OCI-LY3 (cell line): Measurements from ENCODE around the gene KRTAP10-8.
"Not testable (repeated sequence)": the region's sequence is repeated elsewhere in the genome, so short reads cannot be mapped to it uniquely, and the experiment has no call there.

ENCODE experiments used
- EZH2phosphoT487 ChIP-seq: fragments of 200-600 bp; shearing (Covaris generic); IDR thresholded peaks from 2 replicates; pipeline ENCODE4 v1.6.1; 2018; ENCODE audit warnings: antibody characterized with exemption, mixed run types, low read depth
- TF ChIP-seq, protein P1 (sequence below): fragments of 200-600, 300-600 bp; sonication (generic); IDR thresholded peaks from 2 replicates; pipeline ENCODE4 v1.5.1; 2014; ENCODE audit warnings: antibody characterized with exemption, low read length, low read depth

- TF ChIP-seq, protein P1, sequence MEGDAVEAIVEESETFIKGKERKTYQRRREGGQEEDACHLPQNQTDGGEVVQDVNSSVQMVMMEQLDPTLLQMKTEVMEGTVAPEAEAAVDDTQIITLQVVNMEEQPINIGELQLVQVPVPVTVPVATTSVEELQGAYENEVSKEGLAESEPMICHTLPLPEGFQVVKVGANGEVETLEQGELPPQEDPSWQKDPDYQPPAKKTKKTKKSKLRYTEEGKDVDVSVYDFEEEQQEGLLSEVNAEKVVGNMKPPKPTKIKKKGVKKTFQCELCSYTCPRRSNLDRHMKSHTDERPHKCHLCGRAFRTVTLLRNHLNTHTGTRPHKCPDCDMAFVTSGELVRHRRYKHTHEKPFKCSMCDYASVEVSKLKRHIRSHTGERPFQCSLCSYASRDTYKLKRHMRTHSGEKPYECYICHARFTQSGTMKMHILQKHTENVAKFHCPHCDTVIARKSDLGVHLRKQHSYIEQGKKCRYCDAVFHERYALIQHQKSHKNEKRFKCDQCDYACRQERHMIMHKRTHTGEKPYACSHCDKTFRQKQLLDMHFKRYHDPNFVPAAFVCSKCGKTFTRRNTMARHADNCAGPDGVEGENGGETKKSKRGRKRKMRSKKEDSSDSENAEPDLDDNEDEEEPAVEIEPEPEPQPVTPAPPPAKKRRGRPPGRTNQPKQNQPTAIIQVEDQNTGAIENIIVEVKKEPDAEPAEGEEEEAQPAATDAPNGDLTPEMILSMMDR = not testable (repeated sequence)
- TF ChIP-seq EZH2phosphoT487 = not testable (repeated sequence)
These were observed 10.8 kb upstream of the KRTAP10-8 start for GRCh38 chr21:44601091-44601490.
